HG03159 (cell line): Measurements from ENCODE around the gene QRFP.
"Not testable (repeated sequence)": the region's sequence is repeated elsewhere in the genome, so short reads cannot be mapped to it uniquely, and the experiment has no call there.

Source experiments
- ATAC-seq: cut with Tn5 transposase; IDR thresholded peaks from one replicate; pipeline ENCODE4 v1.9.1; 2021; ENCODE audit warnings: mild to moderate bottlenecking, moderate library complexity; ENCODE audit not compliant: unreplicated experiment

QRFP gene

GRCh38 chr9:130920762-130921299 lies 24.2 kb upstream of the QRFP start:
- no peak for ATAC-seq

GRCh38 chr9:130920233-130920632 lies 23.6 kb upstream of the QRFP start:
- no peak for ATAC-seq

- ATAC-seq, result no peak
These were observed 23.0 kb upstream of the QRFP start for GRCh38 chr9:130919559-130920145.

- no peak for ATAC-seq
These were observed 22.4 kb upstream of the QRFP start for GRCh38 chr9:130918826-130919558.

- ATAC-seq, result no peak
These were observed 21.7 kb upstream of the QRFP start for GRCh38 chr9:130918101-130918825.

GRCh38 chr9:130917168-130917960 lies 20.8 kb upstream of the QRFP start:
- ATAC-seq, result no peak

GRCh38 chr9:130915096-130915447 lies 18.5 kb upstream of the QRFP start:
- no peak for ATAC-seq

- ATAC-seq, result no peak
These were observed 17.9 kb upstream of the QRFP start for GRCh38 chr9:130914417-130915095.

GRCh38 chr9:130913599-130914416 lies 17.2 kb upstream of the QRFP start:
- no peak for ATAC-seq

GRCh38 chr9:130912932-130913598 lies 16.5 kb upstream of the QRFP start:
- no peak for ATAC-seq

- no peak for ATAC-seq
These were observed 14.8 kb upstream of the QRFP start for GRCh38 chr9:130911254-130912049.

GRCh38 chr9:130910670-130911069 lies 14.1 kb upstream of the QRFP start:
- not testable (repeated sequence) for ATAC-seq

- ATAC-seq, result not testable (repeated sequence)
These were observed 13.4 kb upstream of the QRFP start for GRCh38 chr9:130910041-130910440.

GRCh38 chr9:130908878-130909355 lies 12.3 kb upstream of the QRFP start:
- ATAC-seq, result no peak

- no peak for ATAC-seq
These were observed 11.7 kb upstream of the QRFP start for GRCh38 chr9:130908146-130908877.

- no peak for ATAC-seq
These were observed 10.3 kb upstream of the QRFP start for GRCh38 chr9:130906735-130907416.
